SK-N-SH (cell line): Measurements from ENCODE around the gene SSTR1. TPM values are rescaled to one million over a fixed set of nuclear protein-coding genes. Genes with fewer than 3 reads are reported as not detected.

Source experiments
- CTCF ChIA-PET: fragments of 300-600, 350-600 bp; formaldehyde crosslinking; extraction: SDS; loops from one replicate; lab custom pipeline; 2021; lab: Yijun Ruan, JAX
- POLR2A ChIA-PET: fragments of 350-600 bp; sonication (Branson Sonifier 250); formaldehyde crosslinking; extraction: SDS; loops from one replicate; lab custom pipeline; 2020; ENCODE audit warnings: antibody characterized with exemption, inconsistent platforms; lab: Yijun Ruan, JAX
- DNase-seq: peaks from one replicate; pipeline ENCODE4 v3.0.0; 2012
- H2AFZ ChIP-seq: fragments of 200-600 bp; sonication (generic); 2 replicates; pipeline ENCODE4 v1.8.1; 2016; ENCODE audit warnings: antibody characterized with exemption, mild to moderate bottlenecking, low read depth
- H3F3A ChIP-seq: fragments of 200-600 bp; sonication (generic); replicated peaks from 2 replicates; pipeline ENCODE3; 2016; ENCODE audit warnings: antibody characterized with exemption, mild to moderate bottlenecking; ENCODE audit not compliant: insufficient read depth
- H3K27ac ChIP-seq, 2 experiments: fragments of 200-500 bp in 1 of 2; fragments of 200-600 bp in 1 of 2; sonication (Bioruptor generic) in 1 of 2; sonication (generic), shearing (Covaris generic) in 1 of 2; 2 replicates each; pipeline versions ENCODE4 v1.5.1 to v1.6.1; 2014 to 2016; ENCODE audit warnings: low read depth in 2 of 2, inconsistent platforms in 1 of 2, low read length in 1 of 2, mild to moderate bottlenecking in 1 of 2, mixed read lengths in 1 of 2
- H3K27me3 ChIP-seq: fragments of 200-600 bp; sonication (generic), shearing (Covaris generic); 2 replicates; pipeline ENCODE4 v1.6.1; 2016; ENCODE audit warnings: mixed run types; ENCODE audit not compliant: insufficient read depth
- H3K36me3 ChIP-seq, 2 experiments: fragments of 200-500 bp in 1 of 2; fragments of 200-600 bp in 1 of 2; sonication (Bioruptor generic) in 1 of 2; sonication (generic) in 1 of 2; replicated peaks in 1 of 2; 2 replicates each; pipeline versions ENCODE3 to v1.5.1; 2014 to 2016; ENCODE audit warnings: low read length in 1 of 2, mild to moderate bottlenecking in 1 of 2; ENCODE audit not compliant: insufficient read depth in 2 of 2, control insufficient read depth in 1 of 2
- H3K4me1 ChIP-seq, 2 experiments: fragments of 200-500 bp in 1 of 2; fragments of 200-600 bp in 1 of 2; sonication (Bioruptor generic) in 1 of 2; sonication (generic), shearing (Covaris generic) in 1 of 2; 2 replicates each; pipeline versions ENCODE4 v1.5.1 to v1.6.1; 2014 to 2016; ENCODE audit warnings: low read depth in 1 of 2, low read length in 1 of 2, mixed run types in 1 of 2; ENCODE audit not compliant: insufficient read depth in 2 of 2, control insufficient read depth in 1 of 2
- H3K4me2 ChIP-seq: fragments of 200-600 bp; sonication (generic), shearing (Covaris generic); 2 replicates; pipeline ENCODE4 v1.6.1; 2017; ENCODE audit warnings: mixed run types
- H3K4me3 ChIP-seq, 2 experiments: fragments of 200-500 bp in 1 of 2; fragments of 200-600 bp in 1 of 2; sonication (Bioruptor generic) in 1 of 2; sonication (generic), shearing (Covaris generic) in 1 of 2; 2 replicates each; pipeline versions ENCODE4 v1.5.1 to v1.8.1; 2014 to 2016; ENCODE audit warnings: low read depth in 2 of 2, inconsistent platforms in 1 of 2, low read length in 1 of 2, mild to moderate bottlenecking in 1 of 2, mixed read lengths in 1 of 2, moderate library complexity in 1 of 2
- H3K79me2 ChIP-seq: fragments of 200-600 bp; sonication (generic); 2 replicates; pipeline ENCODE4 v1.8.1; 2017; ENCODE audit warnings: mild to moderate bottlenecking; ENCODE audit not compliant: insufficient read depth
- H3K9ac ChIP-seq: fragments of 200-600 bp; sonication (generic); 2 replicates; pipeline ENCODE4 v1.6.1; 2017; ENCODE audit warnings: mixed run types
- H3K9me2 ChIP-seq: fragments of 200-600 bp; sonication (generic); 2 replicates; pipeline ENCODE4 v1.6.1; 2017; ENCODE audit warnings: mixed run types
- H3K9me3 ChIP-seq: fragments of 200-600 bp; sonication (generic); 2 replicates; pipeline ENCODE4 v1.6.1; 2017; ENCODE audit warnings: mixed run types, mild to moderate bottlenecking, moderate library complexity
- H4K20me1 ChIP-seq: fragments of 200-600 bp; sonication (generic); 2 replicates; pipeline ENCODE4 v1.6.1; 2017; ENCODE audit warnings: mild to moderate bottlenecking, mixed run types; ENCODE audit not compliant: insufficient read depth
- CTCF ChIP-seq: fragments of 200-600 bp; sonication (generic); IDR thresholded peaks from 2 replicates; pipeline ENCODE4 v1.6.1; 2017; ENCODE audit warnings: antibody characterized with exemption, mild to moderate bottlenecking, moderate library complexity
- EZH2phosphoT487 ChIP-seq: fragments of 200-600 bp; sonication (generic); IDR thresholded peaks from 2 replicates; pipeline ENCODE4 v1.6.1; 2017; ENCODE audit warnings: low read depth, mixed run types, mild to moderate bottlenecking, antibody characterized with exemption, moderate library complexity, borderline replicate concordance
- RAD21 ChIP-seq: IDR thresholded peaks from 2 replicates; pipeline ENCODE4 v1.6.1; 2012; ENCODE audit warnings: mild to moderate bottlenecking, low read length
- RCOR1 ChIP-seq: fragments of 150-350 bp; IDR thresholded peaks from 2 replicates; pipeline ENCODE4 v1.6.1; 2017; ENCODE audit warnings: antibody characterized with exemption, low read length
- WGBS: methylation state at CpG from one replicate; pipeline ENCODE4 v1.1.6; 2017; ENCODE audit warnings: low lambda C conversion rate; 5-methylcytosine and 5-hydroxymethylcytosine counted together
- polyA plus RNA-seq, 3 experiments: library from polyadenylated mRNA; depleted of rRNA; stranded (reverse); fragments of >200 nt; gene quantifications; 2 replicates each; pipeline ENCODE4 v1.2.3, GENCODE V29; 2012

SSTR1 gene
- polyA plus RNA-seq, 1 of the 3 experiments (the other 2 are of a cell fraction): 0.08 TPM

DNA sequence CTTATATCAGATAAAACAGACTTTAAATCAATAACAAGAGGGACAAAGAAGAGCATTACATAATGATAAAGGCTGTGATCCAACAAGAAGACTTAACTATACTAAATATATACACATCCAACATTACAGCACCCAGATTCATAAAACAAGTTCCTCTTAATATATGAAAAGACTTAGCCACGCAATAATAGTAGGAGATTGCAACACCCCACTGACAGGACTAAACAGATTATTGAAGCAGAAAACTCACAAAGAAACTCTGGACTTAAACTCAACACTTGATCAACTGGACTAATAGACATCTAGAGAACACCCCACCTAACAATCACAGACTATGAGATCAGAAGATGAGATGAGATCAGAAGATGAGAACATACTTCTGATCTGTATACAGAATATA is 53.9 kb downstream of the SSTR1 start:
- POLR2A ChIA-PET: no interaction called here
- no peak overlapping the region for H3K27ac ChIP-seq
- no peak overlapping the region for H3K4me2 ChIP-seq
- no peaks in the 10 kb centered on the region for H3F3A ChIP-seq
- WGBS: 7% methylated on average over 1 of the region's 1 CpG
- no peak overlapping the region for H2AFZ ChIP-seq
- H3K27me3 ChIP-seq: no peaks in the 10 kb centered on the region
- H3K4me1 ChIP-seq: no peaks in the 10 kb centered on the region
- TF ChIP-seq EZH2phosphoT487 (no peak), RAD21 (no peak), RCOR1 (no peak), CTCF (no peak)
- TF ChIP-seq, all 33 proteins: peak for 0
- Histone ChIP-seq H3K36me3 (no peaks in the 10 kb centered on the region), H3K9me2 (no peaks in the 10 kb centered on the region), H3K79me2 (no peaks in the 10 kb centered on the region), H3K9me3 (no peaks in the 10 kb centered on the region), H3K4me3 (no peak overlapping the region), H4K20me1 (no peaks in the 10 kb centered on the region), H3K9ac (no peak overlapping the region)
- CTCF ChIA-PET: no interaction called here
- DNase-seq: no peak

Other genes starting within 250 kb of the SSTR1 start
- 0.02 TPM in 1 of 2 replicates, not detected in the other for gene CLEC14A, start 48.2 kb downstream of the SSTR1 start, polyA plus RNA-seq (2012; rRNA removed)